H9 (cell line): Measurements from ENCODE around the gene GJA9. TPM values are rescaled to one million over a fixed set of nuclear protein-coding genes. Genes with fewer than 3 reads are reported as not detected.

Experiments
- DNase-seq: peaks from one replicate; pipeline ENCODE4 v3.0.0-alpha.2; 2017
- H2AFZ ChIP-seq: one replicate; pipeline ENCODE4 v1.6.1; 2013; ENCODE audit warnings: mild to moderate bottlenecking, low read length, control low read depth, moderate library complexity
- H2AK5ac ChIP-seq: 2 replicates; pipeline ENCODE4 v1.6.1; 2013; ENCODE audit warnings: low read length, control low read depth, mixed read lengths; ENCODE audit not compliant: insufficient read length
- H2BK120ac ChIP-seq: one replicate; pipeline ENCODE4 v1.6.1; 2013; ENCODE audit warnings: low read depth, mild to moderate bottlenecking, low read length, control low read depth, inconsistent platforms; ENCODE audit not compliant: poor library complexity, severe bottlenecking
- H2BK12ac ChIP-seq: 2 replicates; pipeline ENCODE4 v1.6.1; 2013; ENCODE audit warnings: low read length, control low read depth, mixed read lengths, low read depth; ENCODE audit not compliant: insufficient read length
- H2BK15ac ChIP-seq: 2 replicates; pipeline ENCODE4 v1.6.1; 2013; ENCODE audit warnings: low read depth, low read length, control low read depth
- H2BK20ac ChIP-seq: one replicate; pipeline ENCODE4 v1.6.1; 2013; ENCODE audit warnings: low read depth, mild to moderate bottlenecking, low read length, control low read depth, inconsistent platforms; ENCODE audit not compliant: poor library complexity, severe bottlenecking
- H2BK5ac ChIP-seq: 2 replicates; pipeline ENCODE4 v1.6.1; 2013; ENCODE audit warnings: low read length, control low read depth, mixed read lengths; ENCODE audit not compliant: insufficient read length
- H3K14ac ChIP-seq: 2 replicates; pipeline ENCODE4 v1.6.1; 2013; ENCODE audit warnings: low read length, control low read depth; ENCODE audit not compliant: insufficient read depth
- H3K18ac ChIP-seq: 2 replicates; pipeline ENCODE4 v1.6.1; 2013; ENCODE audit warnings: low read depth, mild to moderate bottlenecking, mixed read lengths, low read length, control low read depth; ENCODE audit not compliant: insufficient read length
- H3K23ac ChIP-seq: 2 replicates; pipeline ENCODE4 v1.6.1; 2013; ENCODE audit warnings: low read length, control low read depth, mixed read lengths, low read depth; ENCODE audit not compliant: insufficient read length
- H3K23me2 ChIP-seq: 2 replicates; pipeline ENCODE4 v1.6.1; 2013; ENCODE audit warnings: low read depth, mild to moderate bottlenecking, mixed read lengths, low read length, control low read depth; ENCODE audit not compliant: insufficient read length, poor library complexity, severe bottlenecking
- H3K27ac ChIP-seq: 2 replicates; pipeline ENCODE4 v1.5.1; 2013; ENCODE audit warnings: low read length, control low read depth, mixed read lengths, low read depth; ENCODE audit not compliant: insufficient read length
- H3K27me3 ChIP-seq: 2 replicates; pipeline ENCODE4 v1.6.1; 2013; ENCODE audit warnings: low read length, control low read depth, inconsistent platforms; ENCODE audit not compliant: insufficient read depth
- H3K4ac ChIP-seq: 2 replicates; pipeline ENCODE4 v1.6.1; 2013; ENCODE audit warnings: low read depth, mild to moderate bottlenecking, control low read depth, inconsistent platforms, low read length, moderate library complexity
- H3K4me1 ChIP-seq: 2 replicates; pipeline ENCODE4 v1.6.1; 2013; ENCODE audit warnings: low read length, control low read depth, inconsistent platforms; ENCODE audit not compliant: insufficient read depth
- H3K4me2 ChIP-seq: 2 replicates; pipeline ENCODE4 v1.6.1; 2013; ENCODE audit warnings: low read length, control low read depth, mixed read lengths; ENCODE audit not compliant: insufficient read length, insufficient read depth
- H3K56ac ChIP-seq: 2 replicates; pipeline ENCODE4 v1.6.1; 2013; ENCODE audit warnings: low read depth, mild to moderate bottlenecking, mixed read lengths, low read length, control low read depth; ENCODE audit not compliant: insufficient read length
- H3K79me1 ChIP-seq: 2 replicates; pipeline ENCODE4 v1.6.1; 2013; ENCODE audit warnings: low read depth, mild to moderate bottlenecking, moderate library complexity, low read length, control low read depth, inconsistent platforms; ENCODE audit not compliant: insufficient read depth, poor library complexity, severe bottlenecking
- H3K79me2 ChIP-seq: 2 replicates; pipeline ENCODE4 v1.6.1; 2013; ENCODE audit warnings: low read length, control low read depth, inconsistent platforms; ENCODE audit not compliant: insufficient read depth
- H3K9ac ChIP-seq: 2 replicates; pipeline ENCODE4 v1.6.1; 2013; ENCODE audit warnings: low read length, control low read depth, mixed read lengths; ENCODE audit not compliant: insufficient read length; ENCODE audit errors: extremely low read depth
- H3K9me3 ChIP-seq: one replicate; pipeline ENCODE4 v1.6.1; 2013; ENCODE audit warnings: low read depth, low read length, inconsistent platforms; ENCODE audit not compliant: control insufficient read depth
- H3T11ph ChIP-seq: one replicate; pipeline ENCODE4 v1.6.1; 2013; ENCODE audit warnings: mild to moderate bottlenecking, low read length, control low read depth, inconsistent platforms
- H4K20me1 ChIP-seq: one replicate; pipeline ENCODE4 v1.6.1; 2013; ENCODE audit not compliant: control insufficient read depth, insufficient read length, insufficient read depth
- H4K5ac ChIP-seq: 2 replicates; pipeline ENCODE4 v1.6.1; 2013; ENCODE audit warnings: low read depth, mild to moderate bottlenecking, mixed read lengths, low read length, control low read depth; ENCODE audit not compliant: insufficient read length
- H4K8ac ChIP-seq: replicated peaks from 2 replicates; pipeline ENCODE4 v1.6.1; 2013; ENCODE audit warnings: low read length, control low read depth, mixed read lengths, low read depth; ENCODE audit not compliant: insufficient read length
- H4K91ac ChIP-seq: 2 replicates; pipeline ENCODE4 v1.6.1; 2013; ENCODE audit warnings: low read depth, mild to moderate bottlenecking, moderate library complexity, mixed read lengths, low read length, control low read depth; ENCODE audit not compliant: insufficient read length
- H3K27ac Mint-ChIP-seq, 3 experiments: 2 replicates in 2 of 3; 3 replicates in 1 of 3; pipeline ENCODE4 v1.8.0; 2020 to 2021; ENCODE audit warnings: mixed read lengths in 3 of 3, mild to moderate bottlenecking in 1 of 3, moderate library complexity in 1 of 3
- H3K27me3 Mint-ChIP-seq: 2 replicates; pipeline ENCODE4 v1.8.0; 2021; ENCODE audit warnings: low read depth, mild to moderate bottlenecking, moderate library complexity, mixed read lengths
- H3K36me3 Mint-ChIP-seq, 3 experiments: 2 replicates in 2 of 3; 3 replicates in 1 of 3; pipeline ENCODE4 v1.8.0; 2020 to 2021; ENCODE audit warnings: low read depth in 3 of 3, mixed read lengths in 3 of 3; ENCODE audit not compliant: insufficient read depth in 1 of 3
- H3K4me1 Mint-ChIP-seq, 2 experiments: 2 replicates each; pipeline ENCODE4 v1.8.0; 2020; ENCODE audit warnings: mixed read lengths in 2 of 2
- H3K4me3 Mint-ChIP-seq, 2 experiments: 2 replicates in 1 of 2; 3 replicates in 1 of 2; pipeline ENCODE4 v1.8.0; 2020 to 2021; ENCODE audit warnings: mild to moderate bottlenecking in 2 of 2, mixed read lengths in 2 of 2, moderate library complexity in 1 of 2
- H3K9me3 Mint-ChIP-seq, 2 experiments: 2 replicates in 1 of 2; 3 replicates in 1 of 2; pipeline ENCODE4 v1.8.0; 2020; ENCODE audit warnings: mild to moderate bottlenecking in 2 of 2, mixed read lengths in 2 of 2, moderate library complexity in 1 of 2
- WGBS: extraction: QIAGEN DNeasy Blood & Tissue Kit; methylation state at CpG from one replicate; pipeline ENCODE4 v1.1.7; 2013; ENCODE audit warnings: missing lambda C conversion rate, low lambda C conversion rate, mixed read lengths; ENCODE audit not compliant: insufficient read length; ENCODE audit errors: extremely low coverage; 5-methylcytosine and 5-hydroxymethylcytosine counted together
- total RNA-seq: library from RNA; stranded (reverse); gene quantifications from 2 replicates; pipeline ENCODE4 v1.2.1, GENCODE V29; 2021
- TF ChIP-seq, protein P1 (sequence below): fragments of 200-600 bp; sonication (generic); conservative IDR thresholded peaks from 3 replicates; pipeline ENCODE4 v1.8.0; 2021; ENCODE audit warnings: antibody characterized with exemption, mild to moderate bottlenecking

Gene GJA9
- total RNA-seq, 1 experiment from 2014 or later: not detected

DNA sequence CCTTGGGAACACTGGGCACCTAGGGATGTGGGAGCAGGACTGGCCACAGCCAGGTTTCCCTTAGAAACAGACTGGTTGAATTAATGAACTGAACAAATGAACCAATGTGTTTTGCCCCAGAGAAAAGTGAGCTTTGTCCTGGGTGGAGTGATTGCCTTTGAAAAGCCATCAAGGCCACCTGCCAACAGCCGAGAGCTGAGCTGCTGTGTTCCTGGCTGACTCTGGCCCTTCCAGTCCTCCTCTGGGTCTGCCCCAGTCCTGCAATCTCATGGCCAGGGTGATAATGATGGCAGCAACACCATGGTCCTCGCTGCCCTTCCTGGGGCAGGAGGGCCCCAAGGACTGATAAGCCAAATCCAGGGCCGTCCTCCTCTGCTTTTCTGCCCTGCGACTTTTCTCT lies 18.2 kb upstream of the GJA9 start:
- Histone ChIP-seq H3K23ac (no peak overlapping the region), H3K4me1 (no peaks in the 10 kb centered on the region), H3K27me3 (no peaks in the 10 kb centered on the region), H2BK15ac (no peak overlapping the region), H4K91ac (no peak overlapping the region), H3K14ac (no peak overlapping the region), H4K20me1 (no peaks in the 10 kb centered on the region), H2AK5ac (no peak overlapping the region), H2BK20ac (no peak overlapping the region), H3K4me2 (no peak overlapping the region), H4K5ac (no peak overlapping the region), H3K56ac (no peak overlapping the region), H4K8ac (no peak overlapping the region), H3K79me2 (no peaks in the 10 kb centered on the region), H2BK120ac (no peak overlapping the region), H2AFZ (no peak overlapping the region), H2BK12ac (no peak overlapping the region), H3K27ac (no peak overlapping the region), H2BK5ac (no peak overlapping the region), H3K4ac (no peak overlapping the region), H3K18ac (no peak overlapping the region), H3K9ac (no peak overlapping the region), H3T11ph (no peak overlapping the region), H3K9me3 (no peaks in the 10 kb centered on the region), H3K79me1 (no peaks in the 10 kb centered on the region), H3K23me2 (no peaks in the 10 kb centered on the region)
- Mint-ChIP-seq H3K4me3 (no peak overlapping the region), H3K27ac (peak overlapping the region in 1 of 3 experiments; percentile 84; a peak in 1 of 7 replicates), H3K4me1 (no peaks in the 10 kb centered on the region), H3K36me3 (no peaks in the 10 kb centered on the region), H3K9me3 (no peaks in the 10 kb centered on the region), H3K27me3 (no peaks in the 10 kb centered on the region)
- WGBS: no CpG with 5 or more reads among the region's 4 CpGs
- TF ChIP-seq, protein P1, sequence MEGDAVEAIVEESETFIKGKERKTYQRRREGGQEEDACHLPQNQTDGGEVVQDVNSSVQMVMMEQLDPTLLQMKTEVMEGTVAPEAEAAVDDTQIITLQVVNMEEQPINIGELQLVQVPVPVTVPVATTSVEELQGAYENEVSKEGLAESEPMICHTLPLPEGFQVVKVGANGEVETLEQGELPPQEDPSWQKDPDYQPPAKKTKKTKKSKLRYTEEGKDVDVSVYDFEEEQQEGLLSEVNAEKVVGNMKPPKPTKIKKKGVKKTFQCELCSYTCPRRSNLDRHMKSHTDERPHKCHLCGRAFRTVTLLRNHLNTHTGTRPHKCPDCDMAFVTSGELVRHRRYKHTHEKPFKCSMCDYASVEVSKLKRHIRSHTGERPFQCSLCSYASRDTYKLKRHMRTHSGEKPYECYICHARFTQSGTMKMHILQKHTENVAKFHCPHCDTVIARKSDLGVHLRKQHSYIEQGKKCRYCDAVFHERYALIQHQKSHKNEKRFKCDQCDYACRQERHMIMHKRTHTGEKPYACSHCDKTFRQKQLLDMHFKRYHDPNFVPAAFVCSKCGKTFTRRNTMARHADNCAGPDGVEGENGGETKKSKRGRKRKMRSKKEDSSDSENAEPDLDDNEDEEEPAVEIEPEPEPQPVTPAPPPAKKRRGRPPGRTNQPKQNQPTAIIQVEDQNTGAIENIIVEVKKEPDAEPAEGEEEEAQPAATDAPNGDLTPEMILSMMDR: no peak
- DNase-seq: no peak
